Left forelimb (tissue), 1 donor: ENCODE results near the gene SLC26A6.

Source experiments
- DNase-seq: peaks from one replicate; pipeline ENCODE4 v3.0.0-alpha.2; 2018; ENCODE audit warnings: low spot score

The SLC26A6 gene

GRCh38 chr3:48660800-48661400 lies 25.6 kb upstream of the SLC26A6 start:
- no peak for DNase-seq

- DNase-seq = no peak
Measured at GRCh38 chr3:48656841-48657281, 21.6 kb upstream of the SLC26A6 start.

GRCh38 chr3:48656061-48656840 lies 21.0 kb upstream of the SLC26A6 start:
- peak; percentile 81 for DNase-seq

- DNase-seq = no peak
Measured at GRCh38 chr3:48655606-48656005, 20.3 kb upstream of the SLC26A6 start.

DNA sequence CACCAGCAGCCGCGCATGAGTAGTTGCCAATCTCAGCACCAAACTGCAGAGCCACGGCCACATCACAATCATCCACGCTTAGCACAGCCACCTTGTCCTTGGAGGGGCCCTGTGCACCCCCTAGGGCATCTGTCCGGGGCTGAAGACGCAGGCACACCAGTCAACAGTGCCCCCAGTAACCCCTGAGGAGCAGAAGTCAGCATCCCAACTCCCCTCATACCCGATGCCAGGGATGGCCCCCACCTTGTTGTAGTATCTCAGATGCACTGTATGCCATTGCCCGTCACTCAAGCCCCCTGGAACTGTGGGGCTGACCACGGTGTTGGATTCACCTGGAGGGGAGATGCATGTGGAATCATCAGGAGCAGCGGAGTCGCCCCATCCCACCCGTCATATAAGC lies 19.8 kb upstream of the SLC26A6 start:
- DNase-seq = no peak

GRCh38 chr3:48652923-48653715 lies 17.9 kb upstream of the SLC26A6 start:
- no peak for DNase-seq

GRCh38 chr3:48651771-48652170 lies 16.5 kb upstream of the SLC26A6 start:
- no peak for DNase-seq

GRCh38 chr3:48650723-48651122 lies 15.5 kb upstream of the SLC26A6 start:
- DNase-seq = no peak

GRCh38 chr3:48648188-48648850 lies 13.1 kb upstream of the SLC26A6 start:
- DNase-seq = no peak

DNA sequence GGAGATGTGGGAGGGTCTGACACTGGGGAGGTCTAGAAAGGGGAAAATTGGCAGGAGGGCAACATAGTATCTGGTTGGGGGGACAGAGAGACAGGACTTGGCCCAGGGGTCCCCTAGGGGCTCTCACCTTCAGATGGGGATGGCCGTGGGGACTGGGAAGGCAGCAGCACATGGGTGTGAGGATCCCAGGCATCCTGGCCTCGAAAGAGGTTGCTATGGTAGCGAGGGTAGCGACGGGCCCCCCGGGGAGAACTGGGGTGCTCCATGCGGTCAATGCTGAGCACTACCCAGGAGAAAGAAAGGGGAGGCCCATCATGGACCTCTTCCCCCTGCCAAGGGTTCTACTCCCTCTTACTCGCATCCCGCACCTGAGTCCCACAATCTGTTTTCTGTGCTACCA lies 12.5 kb upstream of the SLC26A6 start:
- DNase-seq = no peak

DNA sequence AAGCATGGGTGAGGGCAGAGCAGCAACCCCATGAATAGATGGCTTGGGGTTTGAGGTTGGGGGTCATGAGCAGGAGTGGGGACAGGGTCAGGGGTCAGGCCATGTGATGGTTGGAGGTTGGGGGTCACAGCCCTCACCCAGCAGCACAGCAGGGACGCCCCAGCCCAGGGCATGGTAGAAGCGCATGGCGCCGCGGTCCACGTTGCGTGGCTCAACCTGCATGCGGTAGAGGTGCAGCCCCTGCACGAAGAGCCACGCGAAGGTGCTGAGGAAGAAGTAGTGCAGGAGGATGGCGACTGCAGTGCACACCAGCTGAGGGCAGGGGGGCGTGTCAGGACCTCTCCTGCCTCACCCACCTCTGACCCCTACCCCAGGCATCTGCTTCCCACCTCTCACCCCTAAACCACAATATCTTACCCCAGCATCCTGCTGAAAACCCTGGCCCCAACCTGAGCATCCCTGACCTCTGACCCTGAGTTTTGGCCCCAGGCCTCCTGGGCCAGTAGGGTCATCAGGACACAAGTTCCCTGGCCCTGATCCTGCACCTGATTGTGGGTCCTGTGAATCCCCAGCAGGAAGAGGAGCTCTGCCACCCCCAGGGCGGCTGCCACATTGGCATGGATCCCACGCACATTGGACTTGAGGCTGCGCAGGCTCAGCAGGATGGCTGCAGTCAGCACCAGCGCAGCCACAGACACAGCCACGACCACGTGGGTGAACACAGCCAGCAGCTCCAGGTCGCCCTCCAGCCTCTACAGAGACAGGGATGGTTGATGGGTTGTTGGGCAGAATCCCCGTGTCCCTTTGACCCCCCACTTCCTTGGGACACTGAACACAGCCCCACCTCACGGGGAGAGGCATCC lies 9.9 kb upstream of the SLC26A6 start:
- DNase-seq = no peak

DNA sequence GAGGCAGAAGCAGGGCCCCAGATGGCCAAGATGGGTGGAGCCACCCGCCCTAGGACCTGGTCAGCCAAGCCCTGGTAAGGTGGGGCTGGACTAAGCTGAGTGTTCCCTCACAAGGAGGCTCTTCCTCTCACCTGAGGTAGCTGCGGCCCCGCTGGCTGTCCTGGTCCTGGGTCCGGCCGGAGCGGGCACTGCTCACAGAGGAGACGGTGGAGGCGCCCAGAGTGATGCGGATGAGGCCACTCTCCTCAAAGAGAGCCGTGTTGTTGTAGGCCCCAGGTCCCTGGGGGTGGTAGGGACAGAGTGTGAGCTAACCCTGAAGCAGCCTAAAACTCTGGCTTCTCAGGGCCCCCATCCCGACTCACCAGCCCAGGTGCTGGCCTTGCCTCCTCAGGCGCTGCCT lies 7.3 kb upstream of the SLC26A6 start:
- no peak for DNase-seq

GRCh38 chr3:48641396-48641795 lies 6.1 kb upstream of the SLC26A6 start:
- DNase-seq = no peak

DNA sequence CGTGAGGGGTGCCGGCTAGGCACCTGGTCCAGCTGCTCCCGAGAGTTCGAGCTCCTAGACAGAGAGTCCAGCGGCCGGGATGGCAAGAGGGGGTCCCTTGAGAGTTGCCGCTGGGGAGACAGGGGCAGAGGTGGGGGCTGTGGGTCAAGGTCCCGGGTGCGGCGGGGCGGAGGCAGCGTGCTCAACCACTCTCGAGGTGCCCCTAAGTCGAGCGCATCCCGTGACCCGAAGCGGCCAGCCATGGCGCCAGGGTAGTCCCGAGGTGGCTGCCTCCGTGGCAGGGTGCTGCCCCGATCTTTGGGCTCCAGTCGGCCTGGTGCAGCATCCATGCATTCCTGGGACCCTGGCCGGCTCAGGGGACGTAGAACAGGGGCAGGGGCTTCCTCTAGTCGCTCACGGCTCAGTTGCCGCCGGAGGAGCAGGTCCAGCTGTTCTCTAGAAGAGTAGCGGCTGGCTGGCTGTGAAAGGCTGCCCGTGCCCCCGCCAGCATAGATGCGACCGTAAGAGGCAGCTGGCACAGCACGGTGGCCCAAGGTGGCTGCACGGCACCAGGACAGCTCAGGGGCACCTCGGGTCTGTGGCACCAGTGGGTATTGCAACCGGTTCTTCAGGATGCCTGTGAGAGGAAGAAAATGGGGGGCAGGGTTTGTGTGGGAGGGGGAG lies 4.8 kb upstream of the SLC26A6 start:
- DNase-seq = no peak

GRCh38 chr3:48637305-48637704 lies 2.0 kb upstream of the SLC26A6 start:
- no peak for DNase-seq

DNA sequence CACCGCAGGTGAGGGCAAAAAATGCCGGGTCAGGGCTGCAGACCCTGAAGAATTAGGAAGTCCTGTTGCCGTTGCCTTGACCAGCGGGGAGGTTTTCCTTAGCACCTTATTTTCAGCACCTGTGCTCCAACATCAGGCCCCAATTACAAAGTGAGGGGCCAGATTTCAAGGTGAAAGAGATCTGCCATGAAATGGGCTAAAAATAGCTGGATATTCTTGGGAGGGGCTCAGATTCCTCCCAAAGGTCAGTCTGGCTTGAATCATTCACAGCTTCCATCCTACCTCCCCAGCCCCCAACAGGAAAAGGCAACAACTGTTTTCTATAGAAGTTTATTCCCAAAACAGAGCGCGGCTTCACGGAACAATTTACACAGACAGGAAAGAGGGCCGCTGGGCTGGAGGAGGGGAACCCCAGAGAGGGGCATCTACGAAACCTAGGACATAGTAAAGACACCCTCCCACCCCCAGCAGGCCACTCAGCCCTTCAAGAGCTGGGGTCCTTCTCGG lies 941 bp upstream of the SLC26A6 start:
- DNase-seq = no peak

DNA sequence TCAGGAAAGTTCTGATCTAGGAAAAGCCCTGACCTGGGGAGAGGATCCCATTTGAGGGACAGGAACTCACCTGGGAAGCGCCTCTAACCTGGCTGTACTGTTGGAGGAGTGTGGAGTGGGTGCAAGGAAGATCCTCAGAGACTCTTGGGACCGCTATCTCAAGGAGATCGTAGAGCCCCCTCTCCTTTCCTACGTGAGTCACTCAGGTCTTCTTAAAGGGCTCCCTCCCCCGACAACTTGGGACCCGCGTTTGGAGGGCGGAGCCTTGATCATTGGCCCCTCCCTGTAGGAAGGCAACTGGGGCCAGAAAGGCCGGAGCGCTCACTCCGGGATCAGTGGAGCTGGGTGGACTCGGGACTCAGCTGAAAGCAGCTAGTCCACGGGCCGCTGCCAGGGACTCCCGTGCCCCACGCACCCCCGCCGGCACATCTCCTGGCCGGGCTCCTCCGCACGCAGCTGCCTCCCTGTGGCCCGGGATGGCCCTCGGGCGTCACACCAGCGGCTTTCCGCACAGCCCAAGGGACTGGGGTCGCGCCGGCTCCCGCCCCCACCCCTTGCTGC lies 520 bp downstream of the SLC26A6 start:
- DNase-seq = no peak

DNA sequence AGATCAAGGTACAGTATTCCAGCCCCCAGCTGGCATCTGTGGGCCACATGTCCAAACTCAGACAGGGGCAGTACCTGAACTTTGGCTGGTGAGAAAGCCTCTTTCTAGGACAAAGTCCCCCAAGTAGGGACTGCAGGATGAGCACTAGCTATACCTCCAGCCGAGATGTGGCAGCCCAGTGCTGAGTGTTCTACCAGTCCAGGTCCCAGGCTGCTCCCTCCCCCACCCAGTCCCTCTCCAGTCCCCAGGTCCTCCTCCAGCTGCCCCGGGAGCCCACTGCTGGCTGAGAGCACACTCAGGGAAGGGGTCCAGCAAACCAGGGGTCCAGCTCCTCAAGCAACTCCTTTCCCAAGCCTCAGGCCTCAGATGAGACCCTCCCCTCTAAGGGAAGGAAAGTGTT lies 1.5 kb downstream of the SLC26A6 start:
- no peak for DNase-seq

- no peak for DNase-seq
Measured at GRCh38 chr3:48633256-48633655, 2.0 kb downstream of the SLC26A6 start.
